Measurements from ENCODE around the gene IMMP2L. TPM values are rescaled to one million over a fixed set of nuclear protein-coding genes. Genes with fewer than 3 reads are reported as not detected.

IMMP2L gene
- total and polyA plus RNA-seq, 2 of the 8 experiments (the other 6 are each of a cell fraction or from before 2014, with no cell fraction given): 2.3 to 10.1 TPM

DNA sequence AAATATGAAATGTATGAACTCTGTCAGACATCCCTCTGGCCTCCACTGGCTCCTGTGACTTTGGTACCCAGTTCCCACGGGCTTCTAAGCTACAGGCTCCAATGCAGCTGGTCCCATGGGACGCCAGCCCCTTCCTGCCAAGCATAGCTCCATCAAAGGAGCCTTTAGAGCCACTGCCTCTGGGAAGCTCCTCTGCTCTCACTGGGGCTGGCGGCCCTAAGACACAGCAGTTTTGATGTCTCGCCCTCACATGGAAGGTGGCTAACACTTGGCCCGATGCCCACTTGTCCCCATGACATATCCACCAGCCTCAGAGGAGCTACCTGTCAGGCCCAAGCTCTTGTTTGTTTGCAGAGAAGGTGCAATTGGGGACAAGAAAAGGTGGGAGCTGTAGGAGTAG is 925.0 kb downstream of the IMMP2L start (continued):
- TF ChIP-seq, protein P1, sequence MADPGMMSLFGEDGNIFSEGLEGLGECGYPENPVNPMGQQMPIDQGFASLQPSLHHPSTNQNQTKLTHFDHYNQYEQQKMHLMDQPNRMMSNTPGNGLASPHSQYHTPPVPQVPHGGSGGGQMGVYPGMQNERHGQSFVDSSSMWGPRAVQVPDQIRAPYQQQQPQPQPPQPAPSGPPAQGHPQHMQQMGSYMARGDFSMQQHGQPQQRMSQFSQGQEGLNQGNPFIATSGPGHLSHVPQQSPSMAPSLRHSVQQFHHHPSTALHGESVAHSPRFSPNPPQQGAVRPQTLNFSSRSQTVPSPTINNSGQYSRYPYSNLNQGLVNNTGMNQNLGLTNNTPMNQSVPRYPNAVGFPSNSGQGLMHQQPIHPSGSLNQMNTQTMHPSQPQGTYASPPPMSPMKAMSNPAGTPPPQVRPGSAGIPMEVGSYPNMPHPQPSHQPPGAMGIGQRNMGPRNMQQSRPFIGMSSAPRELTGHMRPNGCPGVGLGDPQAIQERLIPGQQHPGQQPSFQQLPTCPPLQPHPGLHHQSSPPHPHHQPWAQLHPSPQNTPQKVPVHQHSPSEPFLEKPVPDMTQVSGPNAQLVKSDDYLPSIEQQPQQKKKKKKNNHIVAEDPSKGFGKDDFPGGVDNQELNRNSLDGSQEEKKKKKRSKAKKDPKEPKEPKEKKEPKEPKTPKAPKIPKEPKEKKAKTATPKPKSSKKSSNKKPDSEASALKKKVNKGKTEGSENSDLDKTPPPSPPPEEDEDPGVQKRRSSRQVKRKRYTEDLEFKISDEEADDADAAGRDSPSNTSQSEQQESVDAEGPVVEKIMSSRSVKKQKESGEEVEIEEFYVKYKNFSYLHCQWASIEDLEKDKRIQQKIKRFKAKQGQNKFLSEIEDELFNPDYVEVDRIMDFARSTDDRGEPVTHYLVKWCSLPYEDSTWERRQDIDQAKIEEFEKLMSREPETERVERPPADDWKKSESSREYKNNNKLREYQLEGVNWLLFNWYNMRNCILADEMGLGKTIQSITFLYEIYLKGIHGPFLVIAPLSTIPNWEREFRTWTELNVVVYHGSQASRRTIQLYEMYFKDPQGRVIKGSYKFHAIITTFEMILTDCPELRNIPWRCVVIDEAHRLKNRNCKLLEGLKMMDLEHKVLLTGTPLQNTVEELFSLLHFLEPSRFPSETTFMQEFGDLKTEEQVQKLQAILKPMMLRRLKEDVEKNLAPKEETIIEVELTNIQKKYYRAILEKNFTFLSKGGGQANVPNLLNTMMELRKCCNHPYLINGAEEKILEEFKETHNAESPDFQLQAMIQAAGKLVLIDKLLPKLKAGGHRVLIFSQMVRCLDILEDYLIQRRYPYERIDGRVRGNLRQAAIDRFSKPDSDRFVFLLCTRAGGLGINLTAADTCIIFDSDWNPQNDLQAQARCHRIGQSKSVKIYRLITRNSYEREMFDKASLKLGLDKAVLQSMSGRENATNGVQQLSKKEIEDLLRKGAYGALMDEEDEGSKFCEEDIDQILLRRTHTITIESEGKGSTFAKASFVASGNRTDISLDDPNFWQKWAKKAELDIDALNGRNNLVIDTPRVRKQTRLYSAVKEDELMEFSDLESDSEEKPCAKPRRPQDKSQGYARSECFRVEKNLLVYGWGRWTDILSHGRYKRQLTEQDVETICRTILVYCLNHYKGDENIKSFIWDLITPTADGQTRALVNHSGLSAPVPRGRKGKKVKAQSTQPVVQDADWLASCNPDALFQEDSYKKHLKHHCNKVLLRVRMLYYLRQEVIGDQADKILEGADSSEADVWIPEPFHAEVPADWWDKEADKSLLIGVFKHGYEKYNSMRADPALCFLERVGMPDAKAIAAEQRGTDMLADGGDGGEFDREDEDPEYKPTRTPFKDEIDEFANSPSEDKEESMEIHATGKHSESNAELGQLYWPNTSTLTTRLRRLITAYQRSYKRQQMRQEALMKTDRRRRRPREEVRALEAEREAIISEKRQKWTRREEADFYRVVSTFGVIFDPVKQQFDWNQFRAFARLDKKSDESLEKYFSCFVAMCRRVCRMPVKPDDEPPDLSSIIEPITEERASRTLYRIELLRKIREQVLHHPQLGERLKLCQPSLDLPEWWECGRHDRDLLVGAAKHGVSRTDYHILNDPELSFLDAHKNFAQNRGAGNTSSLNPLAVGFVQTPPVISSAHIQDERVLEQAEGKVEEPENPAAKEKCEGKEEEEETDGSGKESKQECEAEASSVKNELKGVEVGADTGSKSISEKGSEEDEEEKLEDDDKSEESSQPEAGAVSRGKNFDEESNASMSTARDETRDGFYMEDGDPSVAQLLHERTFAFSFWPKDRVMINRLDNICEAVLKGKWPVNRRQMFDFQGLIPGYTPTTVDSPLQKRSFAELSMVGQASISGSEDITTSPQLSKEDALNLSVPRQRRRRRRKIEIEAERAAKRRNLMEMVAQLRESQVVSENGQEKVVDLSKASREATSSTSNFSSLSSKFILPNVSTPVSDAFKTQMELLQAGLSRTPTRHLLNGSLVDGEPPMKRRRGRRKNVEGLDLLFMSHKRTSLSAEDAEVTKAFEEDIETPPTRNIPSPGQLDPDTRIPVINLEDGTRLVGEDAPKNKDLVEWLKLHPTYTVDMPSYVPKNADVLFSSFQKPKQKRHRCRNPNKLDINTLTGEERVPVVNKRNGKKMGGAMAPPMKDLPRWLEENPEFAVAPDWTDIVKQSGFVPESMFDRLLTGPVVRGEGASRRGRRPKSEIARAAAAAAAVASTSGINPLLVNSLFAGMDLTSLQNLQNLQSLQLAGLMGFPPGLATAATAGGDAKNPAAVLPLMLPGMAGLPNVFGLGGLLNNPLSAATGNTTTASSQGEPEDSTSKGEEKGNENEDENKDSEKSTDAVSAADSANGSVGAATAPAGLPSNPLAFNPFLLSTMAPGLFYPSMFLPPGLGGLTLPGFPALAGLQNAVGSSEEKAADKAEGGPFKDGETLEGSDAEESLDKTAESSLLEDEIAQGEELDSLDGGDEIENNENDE (IDR thresholded peaks at IDR 0.05; ENCODE audit: insufficient replicate concordance, low read length): no peak
- TF ChIP-seq TBP (IDR thresholded peaks at IDR 0.05; ENCODE audit: low read depth, low read length): no peak
- TF ChIP-seq KDM4A (IDR thresholded peaks at IDR 0.05; ENCODE audit: low read depth, low read length, severe bottlenecking): no peak
- no peak for TF ChIP-seq SP4 (IDR thresholded peaks at IDR 0.05; ENCODE audit: low read length)
- TF ChIP-seq CBX8 (IDR thresholded peaks at IDR 0.05; ENCODE audit: borderline replicate concordance, low read depth, low read length): no peak
- no peak for TF ChIP-seq GABPA (IDR thresholded peaks at IDR 0.05; ENCODE audit: borderline replicate concordance, insufficient read depth, low read length)
- TF ChIP-seq TCF12 (IDR thresholded peaks at IDR 0.05; ENCODE audit: low read depth, low read length): no peak
- TF ChIP-seq BCL11A (IDR thresholded peaks at IDR 0.05; ENCODE audit: low read depth in 2 of 2, low read length in 2 of 2): no peak
- no peak for TF ChIP-seq POLR2A (IDR thresholded peaks at IDR 0.05; ENCODE audit: control extremely low read depth in 1 of 2, low read depth in 2 of 2, low read length in 2 of 2)
- no peak for TF ChIP-seq CBX5 (IDR thresholded peaks at IDR 0.05; ENCODE audit: low read depth, low read length)
- no peak for TF ChIP-seq JUN (IDR thresholded peaks at IDR 0.05; ENCODE audit: low read depth, low read length)

Data from H1 (cell line).